Lower leg skin (tissue), 3 donors: Measurements from ENCODE around the gene CIPC.

ENCODE experiments used
- CTCF ChIP-seq, 3 donors: fragments of 450-650 bp; IDR thresholded peaks; one replicate each; pipeline ENCODE4 v1.5.1; 2016; ENCODE audit warnings: antibody characterized with exemption in 3 of 3, mild to moderate bottlenecking in 3 of 3, moderate library complexity in 2 of 3
- POLR2A ChIP-seq, 2 donors: fragments of 450-650 bp; IDR thresholded peaks; one replicate each; pipeline ENCODE4 v1.6.1; 2016 to 2017; ENCODE audit warnings: antibody characterized with exemption in 2 of 2, mild to moderate bottlenecking in 1 of 2, moderate library complexity in 1 of 2

GRCh38 chr14:77153802-77154201 is 55.7 kb downstream of the CIPC start:
- TF ChIP-seq POLR2A (IDR thresholded peaks at IDR 0.05) (no peak), CTCF (IDR thresholded peaks at IDR 0.05) (no peak)
